HUES64 (cell line): Measurements from ENCODE around the gene ANXA9. TPM values are rescaled to one million over a fixed set of nuclear protein-coding genes. Genes with fewer than 3 reads are reported as not detected.
A peak's percentile ranks its signal among the peaks of the same experiment; 100 is the strongest.

Experiments
- H3K27ac ChIP-seq: 2 replicates; pipeline ENCODE4 v1.7.0; 2013; ENCODE audit warnings: low read depth, low read length, inconsistent platforms
- H3K27me3 ChIP-seq: 2 replicates; pipeline ENCODE4 v1.6.1; 2013; ENCODE audit warnings: mild to moderate bottlenecking, low read length; ENCODE audit not compliant: insufficient read depth
- H3K36me3 ChIP-seq: 2 replicates; pipeline ENCODE4 v1.6.1; 2013; ENCODE audit warnings: mild to moderate bottlenecking, low read length; ENCODE audit not compliant: insufficient read depth
- H3K4me1 ChIP-seq: 2 replicates; pipeline ENCODE4 v1.6.1; 2013; ENCODE audit warnings: mild to moderate bottlenecking, low read length, moderate library complexity; ENCODE audit not compliant: insufficient read depth
- H3K4me3 ChIP-seq: 2 replicates; pipeline ENCODE4 v1.5.1; 2013; ENCODE audit warnings: mild to moderate bottlenecking, low read length, moderate library complexity
- H3K9ac ChIP-seq: 2 replicates; pipeline ENCODE4 v1.6.1; 2013; ENCODE audit warnings: mild to moderate bottlenecking, low read depth, low read length
- H3K9me3 ChIP-seq: 2 replicates; pipeline ENCODE4 v1.6.1; 2013; ENCODE audit warnings: low read depth, low read length; ENCODE audit not compliant: insufficient read depth
- WGBS: fragments of 150-250, 120-280 bp; methylation state at CpG from one replicate; pipeline ENCODE4 v1.1.7; 2013; ENCODE audit warnings: missing lambda C conversion rate; 5-methylcytosine and 5-hydroxymethylcytosine counted together
- polyA plus RNA-seq, 2 experiments: library from polyadenylated mRNA; stranded (reverse); fragments of 50-300 nt; gene quantifications; one replicate each; pipeline ENCODE4 v1.2.3, GENCODE V29; 2013

Gene ANXA9
- polyA plus RNA-seq (2013, experiment 1 of 2), result 0.75 TPM
- 0.57 TPM for polyA plus RNA-seq (2013, experiment 2 of 2)

DNA sequence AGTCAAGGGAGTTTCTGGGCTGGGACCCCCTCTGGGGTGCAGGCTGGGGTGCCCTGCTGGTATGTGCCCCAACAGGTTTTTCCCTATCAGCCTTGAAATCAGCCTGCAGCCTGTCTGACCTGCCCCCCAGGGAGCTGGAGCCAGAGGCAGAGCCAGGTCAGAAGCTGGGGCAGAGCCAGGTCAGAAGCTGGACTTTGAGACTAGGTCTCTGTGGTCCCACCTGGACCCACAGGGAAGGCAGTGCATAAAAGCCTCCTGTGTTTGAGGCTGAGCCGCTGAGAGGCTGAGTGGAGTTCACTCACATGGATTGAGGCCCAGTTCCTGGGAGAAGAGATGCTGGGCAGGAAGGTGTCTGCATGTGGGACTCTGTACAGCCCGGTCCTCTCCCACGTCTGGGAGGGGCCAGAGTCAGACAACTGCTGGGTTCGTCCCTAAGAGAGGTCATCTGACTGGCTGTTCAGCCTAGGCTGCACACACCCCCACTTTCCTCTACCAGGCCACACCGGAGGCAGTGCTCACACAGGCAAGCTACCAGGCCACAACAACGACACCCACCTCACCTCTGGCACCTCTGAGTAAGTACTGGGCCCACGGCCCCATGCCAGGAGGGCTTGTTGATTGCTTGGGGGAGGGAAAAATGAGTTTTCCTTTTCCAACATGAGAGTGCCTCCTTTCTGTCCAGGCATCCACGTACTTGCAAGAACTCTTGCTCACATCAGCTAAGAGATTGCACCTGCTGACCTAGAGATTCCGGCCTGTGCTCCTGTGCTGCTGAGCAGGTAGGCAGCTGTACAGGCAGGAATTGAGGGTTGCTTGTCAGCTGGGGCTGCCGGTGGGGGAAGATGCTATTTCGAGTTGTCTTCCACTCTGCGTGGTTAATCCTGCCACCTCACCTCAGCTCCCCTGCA, at the start of gene ANXA9:
ANXA9 (plus strand) TSS at position 488 of the 908 bp plus-strand sequence. CDS start 814 bp downstream, outside the sequence.
- Histone ChIP-seq H3K27ac (peak within 1 kb of the TSS; percentile 50), H3K4me3 (no peak within 1 kb of the TSS), H3K27me3 (no peaks in the 10 kb centered on the region), H3K4me1 (peaks cover 34% of the 10 kb centered on the region), H3K9ac (peak within 1 kb of the TSS; percentile 41; the same call in 1 of the 2 replicates), H3K9me3 (no peaks in the 10 kb centered on the region), H3K36me3 (no peaks in the 10 kb centered on the region)
- WGBS, result 80% methylated on average over 12 of the region's 12 CpGs

DNA sequence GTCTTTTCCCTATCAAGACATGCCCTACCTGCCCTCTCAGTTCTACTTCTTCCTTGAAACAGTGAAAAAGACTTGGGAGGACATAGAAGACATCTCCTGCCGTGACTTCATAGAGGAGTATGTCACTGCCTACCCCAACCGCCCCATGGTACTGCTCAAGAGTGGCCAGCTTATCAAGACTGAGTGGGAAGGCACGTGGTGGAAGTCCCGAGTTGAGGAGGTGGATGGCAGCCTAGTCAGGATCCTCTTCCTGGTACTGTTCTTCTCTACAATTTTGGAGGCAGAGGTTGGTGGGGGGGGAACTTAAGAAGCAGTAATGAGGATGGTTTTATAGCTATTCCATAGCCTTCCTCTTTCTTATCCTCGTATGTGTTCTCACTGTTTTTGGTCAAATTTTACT, 37.2 kb upstream of the ANXA9 start:
- H3K4me1 ChIP-seq, result no peaks in the 10 kb centered on the region
- H3K4me3 ChIP-seq, result no peak overlapping the region
- H3K9ac ChIP-seq, result no peak overlapping the region
- no peak overlapping the region for H3K27ac ChIP-seq
- H3K27me3 ChIP-seq, result no peaks in the 10 kb centered on the region
- WGBS, result 95% methylated on average over 5 of the region's 5 CpGs
- H3K9me3 ChIP-seq, result no peaks in the 10 kb centered on the region
- H3K36me3 ChIP-seq, result peaks cover 91% of the 10 kb centered on the region

DNA sequence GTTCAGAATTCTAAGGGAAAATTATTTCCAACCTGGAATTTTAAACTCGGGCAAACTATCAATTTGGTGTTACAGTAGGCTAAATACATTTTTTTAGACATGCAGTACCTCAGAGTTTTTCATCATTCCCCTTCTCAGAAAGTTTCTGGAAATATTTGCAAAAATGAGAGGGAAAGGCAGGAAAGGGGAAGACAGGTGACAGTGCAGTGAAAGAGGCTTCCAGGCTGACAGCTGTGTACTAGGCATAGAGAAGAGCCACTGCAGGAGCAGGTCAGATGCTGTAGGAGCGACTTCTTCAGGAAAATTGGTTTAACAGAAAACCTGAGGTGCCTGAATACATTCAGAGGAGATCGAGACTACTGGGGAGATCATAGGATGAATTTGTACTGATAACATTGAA, 27.4 kb upstream of the ANXA9 start:
- Histone ChIP-seq H3K4me3 (no peak overlapping the region), H3K36me3 (peaks cover 89% of the 10 kb centered on the region), H3K4me1 (no peaks in the 10 kb centered on the region), H3K9ac (no peak overlapping the region), H3K27me3 (no peaks in the 10 kb centered on the region), H3K9me3 (no peaks in the 10 kb centered on the region), H3K27ac (no peak overlapping the region)
- 96% methylated on average over 3 of the region's 3 CpGs for WGBS

GRCh38 chr1:150955280-150955679, 26.8 kb upstream of the ANXA9 start:
- Histone ChIP-seq H3K4me3 (no peak overlapping the region), H3K27me3 (no peaks in the 10 kb centered on the region), H3K36me3 (peaks cover 89% of the 10 kb centered on the region), H3K9me3 (no peaks in the 10 kb centered on the region), H3K27ac (no peak overlapping the region), H3K9ac (no peak overlapping the region), H3K4me1 (no peaks in the 10 kb centered on the region)

GRCh38 chr1:150957666-150958065, 24.4 kb upstream of the ANXA9 start:
- Histone ChIP-seq H3K36me3 (peaks cover 92% of the 10 kb centered on the region), H3K4me3 (no peak overlapping the region), H3K9me3 (no peaks in the 10 kb centered on the region), H3K27ac (no peak overlapping the region), H3K27me3 (no peaks in the 10 kb centered on the region), H3K9ac (no peak overlapping the region), H3K4me1 (no peaks in the 10 kb centered on the region)
- 96% methylated on average over 11 of the region's 11 CpGs for WGBS

- no peaks in the 10 kb centered on the region for H3K27me3 ChIP-seq
- H3K9ac ChIP-seq, result no peak overlapping the region
- H3K9me3 ChIP-seq, result no peaks in the 10 kb centered on the region
- H3K27ac ChIP-seq, result no peak overlapping the region
- H3K4me1 ChIP-seq, result no peaks in the 10 kb centered on the region
- WGBS, result 92% methylated on average over 7 of the region's 7 CpGs
- peaks cover 94% of the 10 kb centered on the region for H3K36me3 ChIP-seq
- no peak overlapping the region for H3K4me3 ChIP-seq
These were observed 21.4 kb upstream of the ANXA9 start for GRCh38 chr1:150960646-150961045.

DNA sequence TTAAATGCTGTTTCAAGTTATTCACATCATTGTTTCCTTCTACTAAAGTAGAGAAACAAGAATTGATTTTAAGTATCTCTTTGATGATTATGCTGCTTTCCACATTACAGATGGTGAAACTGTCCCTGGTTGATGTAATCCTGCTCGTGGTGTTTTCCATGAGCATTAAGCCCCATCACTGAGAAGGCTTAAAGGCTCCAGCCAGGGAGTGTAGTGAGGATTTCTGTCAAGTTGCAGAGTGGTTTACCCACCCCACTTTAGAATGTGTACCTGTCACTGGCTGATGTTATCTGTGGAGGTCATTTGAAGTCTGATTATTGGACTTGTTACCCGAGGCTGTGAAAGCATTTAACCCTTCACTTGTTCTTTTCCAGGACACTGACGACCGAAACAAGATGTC, 20.3 kb upstream of the ANXA9 start:
- no peaks in the 10 kb centered on the region for H3K27me3 ChIP-seq
- 89% methylated on average over 4 of the region's 4 CpGs for WGBS
- no peak overlapping the region for H3K9ac ChIP-seq
- H3K27ac ChIP-seq, result no peak overlapping the region
- H3K4me1 ChIP-seq, result no peaks in the 10 kb centered on the region
- no peaks in the 10 kb centered on the region for H3K9me3 ChIP-seq
- no peak overlapping the region for H3K4me3 ChIP-seq
- H3K36me3 ChIP-seq, result peaks cover 97% of the 10 kb centered on the region

DNA sequence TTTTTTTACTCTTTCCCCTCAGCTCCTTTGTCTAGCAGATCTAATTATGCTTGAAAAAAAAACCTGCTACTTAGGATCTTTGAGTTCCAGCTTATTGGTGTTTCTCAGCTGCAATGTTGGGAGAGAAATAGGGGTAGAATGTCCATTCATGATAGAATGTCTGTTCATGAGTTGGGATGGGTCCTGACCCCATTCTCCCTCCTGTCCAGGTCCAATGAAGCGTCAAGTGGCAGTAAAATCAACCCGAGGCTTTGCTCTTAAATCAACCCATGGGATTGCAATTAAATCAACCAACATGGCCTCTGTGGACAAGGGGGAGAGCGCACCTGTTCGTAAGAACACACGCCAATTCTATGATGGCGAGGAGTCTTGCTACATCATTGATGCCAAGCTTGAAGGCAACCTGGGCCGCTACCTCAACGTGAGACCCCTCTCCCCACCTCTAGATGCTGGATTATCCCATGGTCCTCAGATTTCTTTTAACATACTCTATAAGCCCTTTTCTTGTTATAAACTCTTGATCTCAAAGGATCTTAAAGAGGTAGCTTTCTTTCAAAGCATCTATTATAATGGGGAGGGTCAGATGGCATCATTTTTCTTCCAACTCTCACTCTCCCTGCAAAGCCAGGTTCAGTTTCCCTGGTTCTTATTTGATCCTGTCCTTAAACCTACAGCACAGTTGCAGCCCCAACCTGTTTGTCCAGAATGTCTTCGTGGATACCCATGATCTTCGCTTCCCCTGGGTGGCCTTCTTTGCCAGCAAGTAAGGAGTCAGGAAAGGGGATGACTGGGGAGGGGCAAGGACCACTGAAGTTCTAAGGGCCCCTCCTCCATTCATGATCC, 18.6 kb upstream of the ANXA9 start:
- Histone ChIP-seq H3K27ac (no peak overlapping the region), H3K9ac (no peak overlapping the region), H3K36me3 (peaks cover 99% of the 10 kb centered on the region), H3K27me3 (no peaks in the 10 kb centered on the region), H3K4me3 (no peak overlapping the region), H3K4me1 (no peaks in the 10 kb centered on the region), H3K9me3 (no peaks in the 10 kb centered on the region)
- 90% methylated on average over 10 of the region's 10 CpGs for WGBS

DNA sequence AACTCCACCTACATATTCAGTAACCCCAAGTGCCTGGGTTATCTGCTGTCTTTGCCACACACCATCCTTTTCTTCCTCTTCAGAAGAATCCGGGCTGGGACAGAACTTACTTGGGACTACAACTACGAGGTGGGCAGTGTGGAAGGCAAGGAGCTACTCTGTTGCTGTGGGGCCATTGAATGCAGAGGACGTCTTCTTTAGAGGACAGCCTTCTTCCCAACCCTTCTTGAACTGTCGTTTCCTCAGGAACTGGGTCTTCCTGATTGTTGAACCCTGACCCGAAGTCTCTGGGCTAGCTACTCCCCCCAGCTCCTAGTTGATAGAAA, 18.0 kb upstream of the ANXA9 start:
- H3K9ac ChIP-seq, result no peak overlapping the region
- 89% methylated on average over 5 of the region's 5 CpGs for WGBS

GRCh38 chr1:150965605-150966004, 16.5 kb upstream of the ANXA9 start:
- H3K9ac ChIP-seq, result no peak overlapping the region
- no peaks in the 10 kb centered on the region for H3K27me3 ChIP-seq
- peaks cover 89% of the 10 kb centered on the region for H3K36me3 ChIP-seq
- peaks cover 2% of the 10 kb centered on the region for H3K4me1 ChIP-seq
- no CpG with 5 or more reads among the region's 4 CpGs for WGBS
- no peak overlapping the region for H3K27ac ChIP-seq
- no peaks in the 10 kb centered on the region for H3K9me3 ChIP-seq
- H3K4me3 ChIP-seq, result no peak overlapping the region

More for the DNA sequence above, 18.0 kb upstream of the ANXA9 start:
- Histone ChIP-seq H3K27ac (no peak overlapping the region), H3K27me3 (no peaks in the 10 kb centered on the region), H3K9me3 (no peaks in the 10 kb centered on the region), H3K4me3 (no peak overlapping the region), H3K4me1 (no peaks in the 10 kb centered on the region), H3K36me3 (peaks cover 99% of the 10 kb centered on the region)

DNA sequence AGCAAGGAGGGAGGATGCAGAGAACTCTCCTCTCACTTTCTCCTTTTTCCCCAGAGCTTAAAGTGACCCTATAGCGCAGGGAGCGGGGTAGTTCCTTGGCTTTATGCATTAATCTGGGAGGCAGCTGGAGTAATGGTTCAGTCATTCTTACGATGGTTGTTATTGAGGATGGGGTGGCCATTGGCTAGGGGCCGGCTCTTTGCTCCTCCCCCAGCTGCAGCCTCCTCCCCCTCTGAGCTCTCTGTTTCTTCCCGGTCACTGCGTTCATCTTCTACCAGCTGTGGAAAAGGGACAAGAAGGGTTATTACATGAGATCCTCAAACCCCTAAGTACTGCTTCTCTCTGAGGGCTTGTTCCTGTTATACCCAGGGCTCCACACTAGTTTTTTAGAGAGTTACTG, 16.1 kb upstream of the ANXA9 start:
- no peak overlapping the region for H3K27ac ChIP-seq
- no peaks in the 10 kb centered on the region for H3K9me3 ChIP-seq
- no peak overlapping the region for H3K4me3 ChIP-seq
- WGBS, result 88% methylated on average over 6 of the region's 6 CpGs
- H3K36me3 ChIP-seq, result peaks cover 85% of the 10 kb centered on the region
- H3K27me3 ChIP-seq, result no peaks in the 10 kb centered on the region
- H3K9ac ChIP-seq, result no peak overlapping the region
- H3K4me1 ChIP-seq, result peaks cover 6% of the 10 kb centered on the region
